Measurements from ENCODE around the gene RPLP1. TPM values are rescaled to one million over a fixed set of nuclear protein-coding genes. Genes with fewer than 3 reads are reported as not detected.
"Not testable (repeated sequence)": the region's sequence is repeated elsewhere in the genome, so short reads cannot be mapped to it uniquely, and the experiment has no call there.

Gene RPLP1
- total RNA-seq, 1 donor from 2014 or later = 1,115 TPM

DNA sequence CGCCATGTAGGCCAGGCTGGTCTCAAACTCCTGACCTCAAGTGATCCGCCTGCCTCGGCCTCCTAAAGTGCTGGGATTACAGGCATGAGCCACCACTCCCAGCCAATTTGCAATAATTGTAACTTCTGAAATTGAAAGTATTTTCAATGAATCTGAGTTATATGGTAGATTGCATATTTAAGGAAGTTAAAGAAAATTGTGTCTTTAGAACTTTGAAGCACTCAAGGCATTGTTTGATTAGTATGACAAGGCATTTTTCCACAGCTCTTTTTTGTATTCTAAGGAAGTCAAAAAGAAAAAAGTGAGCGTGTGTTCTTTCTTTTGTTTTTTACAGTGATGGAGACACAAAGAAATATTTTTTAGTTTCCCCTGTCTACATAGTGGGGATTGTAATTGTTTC lies 15.7 kb upstream of the RPLP1 start:
- Mint-ChIP-seq H3K27ac (no peak overlapping the region), H3K36me3 (ENCODE audit: insufficient read depth) (peaks cover 27% of the 10 kb centered on the region), H3K9me3 (ENCODE audit: low read depth) (no peaks in the 10 kb centered on the region), H3K4me1 (ENCODE audit: low read depth) (peaks cover 10% of the 10 kb centered on the region), H3K27me3 (no peaks in the 10 kb centered on the region), H3K4me3 (ENCODE audit: low read depth) (no peak overlapping the region)
- TF ChIP-seq, protein P1, sequence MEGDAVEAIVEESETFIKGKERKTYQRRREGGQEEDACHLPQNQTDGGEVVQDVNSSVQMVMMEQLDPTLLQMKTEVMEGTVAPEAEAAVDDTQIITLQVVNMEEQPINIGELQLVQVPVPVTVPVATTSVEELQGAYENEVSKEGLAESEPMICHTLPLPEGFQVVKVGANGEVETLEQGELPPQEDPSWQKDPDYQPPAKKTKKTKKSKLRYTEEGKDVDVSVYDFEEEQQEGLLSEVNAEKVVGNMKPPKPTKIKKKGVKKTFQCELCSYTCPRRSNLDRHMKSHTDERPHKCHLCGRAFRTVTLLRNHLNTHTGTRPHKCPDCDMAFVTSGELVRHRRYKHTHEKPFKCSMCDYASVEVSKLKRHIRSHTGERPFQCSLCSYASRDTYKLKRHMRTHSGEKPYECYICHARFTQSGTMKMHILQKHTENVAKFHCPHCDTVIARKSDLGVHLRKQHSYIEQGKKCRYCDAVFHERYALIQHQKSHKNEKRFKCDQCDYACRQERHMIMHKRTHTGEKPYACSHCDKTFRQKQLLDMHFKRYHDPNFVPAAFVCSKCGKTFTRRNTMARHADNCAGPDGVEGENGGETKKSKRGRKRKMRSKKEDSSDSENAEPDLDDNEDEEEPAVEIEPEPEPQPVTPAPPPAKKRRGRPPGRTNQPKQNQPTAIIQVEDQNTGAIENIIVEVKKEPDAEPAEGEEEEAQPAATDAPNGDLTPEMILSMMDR (IDR thresholded peaks at IDR 0.05; ENCODE audit: unreplicated experiment) = no peak
- DNase-seq (ENCODE audit: low spot score, unreplicated experiment) = no peak

DNA sequence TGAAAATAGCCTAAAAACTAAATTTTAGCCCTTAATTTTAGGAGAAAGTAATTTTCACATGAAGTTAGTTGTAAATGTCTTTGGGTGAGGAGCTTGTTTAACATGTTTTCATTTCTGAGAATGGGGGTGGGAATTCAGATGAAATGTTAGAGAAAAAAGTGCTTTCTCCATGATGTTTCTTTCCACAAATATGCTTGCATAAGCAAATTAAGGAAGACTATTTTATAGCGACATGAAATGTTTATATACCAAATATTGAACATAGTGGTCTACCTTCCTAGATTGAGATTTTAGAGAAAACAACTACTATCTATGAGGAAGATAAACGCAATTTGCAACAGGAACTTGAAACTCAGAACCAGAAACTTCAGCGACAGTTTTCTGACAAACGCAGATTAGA lies 13.0 kb upstream of the RPLP1 start:
- Mint-ChIP-seq H3K27ac (no peak overlapping the region), H3K4me3 (ENCODE audit: low read depth) (no peak overlapping the region), H3K4me1 (ENCODE audit: low read depth) (peaks cover 10% of the 10 kb centered on the region), H3K36me3 (ENCODE audit: insufficient read depth) (peaks cover 23% of the 10 kb centered on the region), H3K9me3 (ENCODE audit: low read depth) (no peaks in the 10 kb centered on the region), H3K27me3 (no peaks in the 10 kb centered on the region)
- no peak for DNase-seq (ENCODE audit: low spot score, unreplicated experiment)
- TF ChIP-seq, protein P1 (IDR thresholded peaks at IDR 0.05; ENCODE audit: unreplicated experiment) = no peak

DNA sequence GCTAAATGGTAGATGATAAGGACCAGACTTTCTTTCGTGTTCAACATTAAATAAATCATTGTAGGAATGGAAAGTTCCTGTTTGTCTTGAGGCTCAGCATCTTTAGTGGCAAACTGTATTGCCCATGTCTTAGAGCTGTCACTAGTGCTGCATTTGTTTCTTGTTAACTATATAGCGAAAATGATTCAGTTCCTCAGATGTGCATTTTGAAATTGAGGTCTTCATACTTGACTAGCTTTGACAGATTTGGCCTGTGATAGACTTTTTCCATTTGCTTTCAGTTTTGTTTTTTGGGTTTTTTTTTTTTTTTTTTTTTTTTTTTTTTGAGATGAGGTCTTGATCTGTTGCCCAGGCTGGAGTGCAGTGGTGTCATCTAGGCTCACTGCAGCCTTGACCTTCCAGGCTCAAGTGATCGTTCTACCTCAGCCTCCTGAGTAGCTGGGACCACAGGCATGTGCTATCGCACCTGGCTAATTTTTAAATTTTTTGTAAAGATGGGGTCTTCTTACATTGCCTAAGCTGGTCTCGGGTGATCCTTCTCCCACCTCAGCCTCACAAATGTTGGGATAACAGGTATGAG lies 9.5 kb upstream of the RPLP1 start:
- no peaks in the 10 kb centered on the region for H3K27me3 Mint-ChIP-seq
- TF ChIP-seq, protein P1 (IDR thresholded peaks at IDR 0.05; ENCODE audit: unreplicated experiment) = no peak
- H3K9me3 Mint-ChIP-seq (ENCODE audit: low read depth) = no peaks in the 10 kb centered on the region
- no peak overlapping the region for H3K4me3 Mint-ChIP-seq (ENCODE audit: low read depth)
- no peak for DNase-seq (ENCODE audit: low spot score, unreplicated experiment)
- H3K4me1 Mint-ChIP-seq (ENCODE audit: low read depth) = peaks cover 17% of the 10 kb centered on the region
- no peak overlapping the region for H3K27ac Mint-ChIP-seq
- peaks cover 14% of the 10 kb centered on the region for H3K36me3 Mint-ChIP-seq (ENCODE audit: insufficient read depth)

DNA sequence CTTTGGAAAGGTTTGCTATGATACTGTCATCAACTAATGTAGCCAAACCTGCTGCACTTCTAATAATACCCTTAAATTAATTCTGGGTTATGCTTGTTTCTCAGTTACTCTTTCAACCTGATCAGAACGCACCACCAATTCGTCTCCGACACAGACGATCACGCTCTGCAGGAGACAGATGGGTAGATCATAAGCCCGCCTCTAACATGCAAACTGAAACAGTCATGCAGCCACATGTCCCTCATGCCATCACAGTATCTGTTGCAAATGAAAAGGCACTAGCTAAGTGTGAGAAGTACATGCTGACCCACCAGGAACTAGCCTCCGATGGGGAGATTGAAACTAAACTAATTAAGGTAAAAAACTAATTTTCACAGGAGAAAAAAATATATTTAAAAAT lies 7.9 kb upstream of the RPLP1 start:
- Mint-ChIP-seq H3K4me3 (ENCODE audit: low read depth) (no peak overlapping the region), H3K27me3 (no peaks in the 10 kb centered on the region), H3K9me3 (ENCODE audit: low read depth) (no peaks in the 10 kb centered on the region), H3K4me1 (ENCODE audit: low read depth) (peaks cover 16% of the 10 kb centered on the region), H3K27ac (no peak overlapping the region), H3K36me3 (ENCODE audit: insufficient read depth) (peaks cover 10% of the 10 kb centered on the region)
- TF ChIP-seq, protein P1 (IDR thresholded peaks at IDR 0.05; ENCODE audit: unreplicated experiment) = no peak
- DNase-seq (ENCODE audit: low spot score, unreplicated experiment) = no peak

DNA sequence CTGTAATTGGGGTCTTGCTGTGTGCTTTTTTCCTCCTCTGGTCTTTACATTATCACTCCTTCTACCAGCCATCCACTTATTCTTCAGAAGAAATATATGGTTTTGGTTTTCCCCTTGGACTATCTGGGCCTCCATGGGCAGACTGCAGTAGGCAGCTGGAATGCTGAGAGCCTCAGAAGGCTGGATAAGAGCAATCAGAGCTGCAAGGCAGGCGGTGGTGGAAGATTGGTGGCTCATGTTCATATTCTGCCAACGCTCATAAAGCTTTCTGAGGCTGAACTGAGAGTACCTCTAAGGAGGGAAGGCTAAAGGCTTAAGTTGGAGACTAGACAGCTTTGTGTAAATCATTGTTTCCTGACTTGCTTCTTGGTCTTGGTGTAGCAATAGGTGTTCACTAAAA lies 5.7 kb upstream of the RPLP1 start:
- TF ChIP-seq, protein P1 (IDR thresholded peaks at IDR 0.05; ENCODE audit: unreplicated experiment) = no peak

DNA sequence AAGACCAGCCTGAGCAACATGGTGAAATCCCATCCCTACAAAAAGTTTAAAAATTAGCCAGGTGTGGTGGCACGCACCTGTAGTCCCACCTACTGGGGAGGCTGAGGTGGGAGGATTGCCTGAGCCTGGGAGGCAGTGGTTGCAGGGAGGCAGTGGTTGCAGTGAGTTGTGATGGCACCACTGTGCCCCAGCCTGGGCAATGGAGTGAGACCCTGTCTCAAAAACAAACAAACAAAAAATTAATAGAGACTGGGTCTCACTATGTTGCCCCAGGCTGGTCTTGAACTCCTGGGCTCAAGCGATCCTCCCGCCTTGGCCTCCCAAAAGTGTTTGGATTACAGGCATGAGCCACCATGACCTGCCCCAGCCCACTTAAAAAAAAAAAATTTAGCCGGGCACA lies 2.4 kb upstream of the RPLP1 start:
- H3K4me3 Mint-ChIP-seq (ENCODE audit: low read depth); H3K27me3 Mint-ChIP-seq; DNase-seq (ENCODE audit: low spot score, unreplicated experiment); H3K9me3 Mint-ChIP-seq (ENCODE audit: low read depth); H3K27ac Mint-ChIP-seq: not testable (repeated sequence)
- Mint-ChIP-seq H3K36me3 (ENCODE audit: insufficient read depth) (peaks cover 13% of the 10 kb centered on the region), H3K4me1 (ENCODE audit: low read depth) (peaks cover 35% of the 10 kb centered on the region)

More for the DNA sequence above, 5.7 kb upstream of the RPLP1 start:
- H3K27ac Mint-ChIP-seq = no peak overlapping the region
- no peak for DNase-seq (ENCODE audit: low spot score, unreplicated experiment)
- peaks cover 11% of the 10 kb centered on the region for H3K4me1 Mint-ChIP-seq (ENCODE audit: low read depth)
- no peak overlapping the region for H3K4me3 Mint-ChIP-seq (ENCODE audit: low read depth)
- H3K27me3 Mint-ChIP-seq = no peaks in the 10 kb centered on the region
- peaks cover 5% of the 10 kb centered on the region for H3K36me3 Mint-ChIP-seq (ENCODE audit: insufficient read depth)
- H3K9me3 Mint-ChIP-seq (ENCODE audit: low read depth) = no peaks in the 10 kb centered on the region
